IPS-20b (cell line): ENCODE data around the gene VSNL1.

ENCODE experiments used
- H3K27ac ChIP-seq: one replicate; pipeline ENCODE4 v1.5.1; 2013; ENCODE audit warnings: low read length
- H3K27me3 ChIP-seq: 2 replicates; pipeline ENCODE4 v1.6.1; 2013; ENCODE audit warnings: mild to moderate bottlenecking, low read length, inconsistent platforms; ENCODE audit not compliant: insufficient read depth
- H3K36me3 ChIP-seq: 2 replicates; pipeline ENCODE4 v1.6.1; 2013; ENCODE audit warnings: low read depth, mild to moderate bottlenecking, inconsistent platforms, low read length, moderate library complexity; ENCODE audit not compliant: insufficient read depth
- H3K4me1 ChIP-seq: 2 replicates; pipeline ENCODE4 v1.6.1; 2013; ENCODE audit warnings: mild to moderate bottlenecking, control low read depth, inconsistent platforms, low read length, moderate library complexity; ENCODE audit not compliant: insufficient read depth
- H3K4me3 ChIP-seq: 2 replicates; pipeline ENCODE4 v1.5.1; 2013; ENCODE audit warnings: mild to moderate bottlenecking, low read length, inconsistent platforms
- H3K9ac ChIP-seq: 2 replicates; pipeline ENCODE4 v1.6.1; 2013; ENCODE audit warnings: low read depth, mild to moderate bottlenecking, inconsistent platforms, low read length, moderate library complexity
- H3K9me3 ChIP-seq: 2 replicates; pipeline ENCODE4 v1.6.1; 2013; ENCODE audit warnings: mild to moderate bottlenecking, low read depth, low read length, inconsistent platforms; ENCODE audit not compliant: insufficient read depth

VSNL1 gene

DNA sequence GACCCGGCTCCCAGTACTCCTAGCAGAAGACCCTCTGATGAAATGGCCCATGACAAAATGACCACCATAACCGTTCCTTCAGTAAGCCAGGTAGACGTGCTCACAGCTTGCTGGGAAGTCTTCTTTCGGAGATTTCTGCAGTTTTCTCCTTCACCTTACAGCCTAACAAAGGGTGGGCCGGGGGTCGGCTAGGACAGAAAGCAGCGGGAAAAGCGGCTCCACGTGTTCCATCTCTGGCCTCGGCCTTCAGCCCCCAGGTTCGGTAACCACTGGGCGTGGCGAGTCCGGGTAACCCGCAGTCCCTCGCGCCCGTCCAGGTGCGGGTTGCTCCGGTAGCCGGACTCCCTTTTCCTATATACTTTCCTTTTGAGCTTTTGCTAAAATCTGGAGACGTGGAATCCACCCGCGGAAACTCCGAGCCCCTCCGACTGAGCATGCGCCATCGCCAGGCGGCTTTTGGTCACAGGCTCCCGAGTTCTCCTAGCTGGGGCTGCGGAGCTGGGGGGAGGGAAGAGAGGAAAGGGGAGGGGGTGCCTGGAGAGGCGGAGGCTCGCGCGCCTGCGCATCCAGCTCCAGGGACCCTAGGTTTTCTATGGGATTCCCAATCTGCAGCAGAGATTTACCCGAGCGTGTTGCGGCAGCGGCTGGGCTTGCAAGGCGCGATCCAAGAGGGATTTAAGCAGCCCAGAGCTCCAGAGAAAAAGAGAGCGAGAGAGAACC is at the start of gene VSNL1:
TSS of gene VSNL1 (plus strand) at position 604 of the 720 bp plus-strand sequence. CDS start 51,379 bp downstream, outside the sequence.
- peak within 1 kb of the TSS; percentile 12 for H3K27ac ChIP-seq
- peak within 1 kb of the TSS; percentile 88 for H3K9ac ChIP-seq

DNA sequence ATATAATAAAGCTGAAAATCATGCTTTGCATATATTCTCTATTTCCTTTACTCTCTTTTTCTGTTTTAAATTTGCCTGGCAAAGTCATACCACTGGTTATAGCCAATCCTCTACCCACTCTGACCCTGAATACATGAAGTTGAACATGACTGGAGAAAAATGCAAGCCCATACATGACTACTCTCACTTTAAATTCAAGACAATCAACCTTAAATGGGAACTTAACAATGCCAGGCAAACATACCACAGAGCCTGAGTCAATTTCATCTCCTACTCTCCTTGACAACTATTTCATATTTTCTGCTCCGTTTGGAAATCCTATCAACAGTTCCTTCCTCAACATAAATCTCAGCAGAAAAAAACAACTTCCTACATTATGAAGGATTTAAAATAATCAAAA is 44.9 kb upstream of the VSNL1 start:
- Histone ChIP-seq H3K4me1 (no peaks in the 10 kb centered on the region), H3K9ac (no peak overlapping the region), H3K27me3 (no peaks in the 10 kb centered on the region)

More for the DNA sequence above, at the start of gene VSNL1:
- peak within 1 kb of the TSS; percentile 95 for H3K4me3 ChIP-seq
- H3K36me3 ChIP-seq = no peaks in the 10 kb centered on the region
- H3K4me1 ChIP-seq = peaks cover 30% of the 10 kb centered on the region
- no peaks in the 10 kb centered on the region for H3K9me3 ChIP-seq
- peaks cover 56% of the 10 kb centered on the region for H3K27me3 ChIP-seq

DNA sequence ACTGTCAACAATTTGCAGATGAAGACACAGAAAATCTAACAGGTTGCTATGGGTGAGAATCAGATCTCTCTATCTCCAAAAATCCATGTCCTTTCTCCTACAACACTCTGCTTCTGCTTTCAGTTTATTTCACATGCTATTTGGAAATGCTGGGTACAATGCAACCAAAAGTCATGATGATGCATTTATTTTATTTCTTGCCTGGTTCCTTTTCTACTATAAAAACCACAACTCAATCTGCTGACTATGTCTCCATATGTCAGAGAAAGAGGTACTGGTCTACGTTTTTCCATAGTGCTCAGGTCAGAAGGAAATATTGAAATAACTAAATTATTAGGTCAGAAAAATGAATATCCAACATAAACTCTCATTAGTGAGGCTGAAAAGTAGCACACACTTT is 42.8 kb upstream of the VSNL1 start:
- Histone ChIP-seq H3K4me1 (no peaks in the 10 kb centered on the region), H3K27me3 (no peaks in the 10 kb centered on the region), H3K9ac (no peak overlapping the region), H3K27ac (no peak overlapping the region), H3K36me3 (no peaks in the 10 kb centered on the region), H3K9me3 (no peaks in the 10 kb centered on the region), H3K4me3 (no peak overlapping the region)

More for the DNA sequence above, 44.9 kb upstream of the VSNL1 start:
- Histone ChIP-seq H3K36me3 (no peaks in the 10 kb centered on the region), H3K9me3 (no peaks in the 10 kb centered on the region), H3K4me3 (no peak overlapping the region), H3K27ac (no peak overlapping the region)

DNA sequence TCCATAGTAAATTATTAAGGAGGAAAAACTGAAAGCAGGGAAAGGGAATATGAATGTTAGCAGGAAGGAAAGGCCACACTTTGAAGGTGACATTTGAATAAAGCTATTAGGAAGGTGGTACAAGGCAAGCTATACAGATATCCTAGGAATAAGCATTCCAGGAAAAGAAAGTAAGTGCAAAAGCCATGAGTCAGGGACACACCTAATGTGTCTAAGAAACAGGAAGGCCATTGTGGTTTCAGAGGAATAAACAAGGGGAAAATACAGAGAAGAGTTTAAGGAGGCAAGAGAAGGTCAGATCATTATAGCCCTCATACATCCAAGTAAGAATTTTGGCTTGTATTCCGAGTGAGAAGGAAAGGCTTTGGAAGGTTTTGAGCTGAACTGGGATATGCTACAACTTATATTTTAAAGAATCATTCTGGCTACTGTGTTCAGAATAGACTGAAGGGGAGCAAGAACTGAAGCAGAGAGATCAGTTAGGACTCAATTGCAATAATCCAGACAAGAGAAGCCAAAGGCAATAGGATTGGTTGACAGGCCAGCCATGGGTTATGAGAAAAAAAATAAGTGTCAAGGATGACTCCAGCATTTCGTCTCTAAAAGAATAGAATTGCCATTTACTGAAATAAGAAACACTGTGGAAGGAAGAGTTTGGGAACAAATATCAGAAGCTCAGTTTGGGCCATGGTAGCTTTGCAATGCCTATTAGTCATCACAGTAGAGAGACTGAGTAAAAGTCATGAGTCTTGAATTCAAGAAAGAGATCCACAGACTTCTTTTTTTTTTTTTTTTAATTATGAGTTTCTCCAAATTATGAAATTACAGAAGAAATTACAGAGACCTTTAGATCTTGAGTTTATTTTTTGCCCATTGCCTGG is 33.5 kb upstream of the VSNL1 start:
- Histone ChIP-seq H3K4me3 (no peak overlapping the region), H3K9ac (no peak overlapping the region), H3K36me3 (no peaks in the 10 kb centered on the region), H3K27me3 (no peaks in the 10 kb centered on the region), H3K27ac (no peak overlapping the region), H3K4me1 (peaks cover 5% of the 10 kb centered on the region), H3K9me3 (no peaks in the 10 kb centered on the region)

DNA sequence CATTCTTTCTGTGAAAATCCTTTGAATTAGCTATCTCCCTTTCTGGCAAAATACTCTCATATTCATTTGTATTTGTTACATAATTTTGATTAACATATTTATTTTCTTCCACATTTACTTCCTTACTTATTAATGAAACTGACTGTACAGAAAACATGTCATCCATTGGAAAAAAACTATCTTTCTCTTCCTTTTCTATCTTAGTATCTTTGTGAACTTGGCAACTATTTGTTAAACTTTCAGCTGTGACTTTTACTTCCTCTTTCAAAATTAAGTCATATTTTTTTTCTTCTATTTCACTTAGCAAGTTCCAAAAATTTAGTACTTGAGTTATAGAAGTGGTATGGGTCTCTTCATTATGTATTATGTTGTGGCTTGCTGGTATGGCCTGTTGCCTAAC is 24.8 kb upstream of the VSNL1 start:
- Histone ChIP-seq H3K9me3 (no peaks in the 10 kb centered on the region), H3K27me3 (peaks cover 3% of the 10 kb centered on the region; the same call in 1 of the 2 replicates), H3K4me1 (peaks cover 5% of the 10 kb centered on the region; the same call in 1 of the 2 replicates), H3K4me3 (no peak overlapping the region), H3K9ac (no peak overlapping the region), H3K36me3 (no peaks in the 10 kb centered on the region), H3K27ac (peak overlapping the region; percentile 18)

DNA sequence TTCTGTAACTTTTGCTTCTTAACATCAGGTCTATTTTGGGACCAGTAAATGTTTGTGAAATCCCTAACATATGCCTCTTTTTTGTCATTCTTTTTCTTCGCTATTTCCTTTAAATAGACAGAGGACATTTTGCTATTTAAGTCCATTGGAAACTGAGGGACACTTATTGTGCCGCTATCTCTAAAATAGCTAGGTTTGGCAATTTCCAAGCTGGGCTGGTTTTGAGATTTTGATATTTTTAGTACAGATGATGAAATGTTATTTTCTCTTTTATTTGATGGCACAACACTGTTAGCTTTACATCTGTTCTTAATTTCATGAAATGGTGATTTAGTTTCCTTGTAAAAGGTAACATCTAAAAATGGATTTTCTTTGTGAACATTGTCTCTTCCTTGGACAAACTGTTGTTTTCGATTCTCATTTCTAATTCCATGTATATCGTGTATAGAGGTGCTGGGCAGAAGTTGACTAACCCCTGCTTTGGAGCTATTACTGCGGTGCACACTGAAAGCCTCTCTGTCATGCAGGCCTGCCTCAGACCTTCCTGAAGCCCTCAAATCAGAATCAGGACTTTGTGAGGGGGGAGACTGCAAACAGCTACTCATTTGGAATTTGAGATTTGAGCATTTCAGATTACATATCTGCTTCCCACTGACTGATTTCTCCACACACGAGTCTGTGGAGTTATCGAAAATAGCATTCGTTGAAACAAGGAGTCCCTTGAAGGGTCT is 22.9 kb upstream of the VSNL1 start:
- Histone ChIP-seq H3K27me3 (peaks cover 3% of the 10 kb centered on the region; the same call in 1 of the 2 replicates), H3K36me3 (no peaks in the 10 kb centered on the region), H3K27ac (no peak overlapping the region), H3K4me1 (peaks cover 5% of the 10 kb centered on the region; the same call in 1 of the 2 replicates), H3K9ac (peak overlapping the region; percentile 70; the same call in 1 of the 2 replicates), H3K4me3 (peak overlapping the region; percentile 79), H3K9me3 (no peaks in the 10 kb centered on the region)

DNA sequence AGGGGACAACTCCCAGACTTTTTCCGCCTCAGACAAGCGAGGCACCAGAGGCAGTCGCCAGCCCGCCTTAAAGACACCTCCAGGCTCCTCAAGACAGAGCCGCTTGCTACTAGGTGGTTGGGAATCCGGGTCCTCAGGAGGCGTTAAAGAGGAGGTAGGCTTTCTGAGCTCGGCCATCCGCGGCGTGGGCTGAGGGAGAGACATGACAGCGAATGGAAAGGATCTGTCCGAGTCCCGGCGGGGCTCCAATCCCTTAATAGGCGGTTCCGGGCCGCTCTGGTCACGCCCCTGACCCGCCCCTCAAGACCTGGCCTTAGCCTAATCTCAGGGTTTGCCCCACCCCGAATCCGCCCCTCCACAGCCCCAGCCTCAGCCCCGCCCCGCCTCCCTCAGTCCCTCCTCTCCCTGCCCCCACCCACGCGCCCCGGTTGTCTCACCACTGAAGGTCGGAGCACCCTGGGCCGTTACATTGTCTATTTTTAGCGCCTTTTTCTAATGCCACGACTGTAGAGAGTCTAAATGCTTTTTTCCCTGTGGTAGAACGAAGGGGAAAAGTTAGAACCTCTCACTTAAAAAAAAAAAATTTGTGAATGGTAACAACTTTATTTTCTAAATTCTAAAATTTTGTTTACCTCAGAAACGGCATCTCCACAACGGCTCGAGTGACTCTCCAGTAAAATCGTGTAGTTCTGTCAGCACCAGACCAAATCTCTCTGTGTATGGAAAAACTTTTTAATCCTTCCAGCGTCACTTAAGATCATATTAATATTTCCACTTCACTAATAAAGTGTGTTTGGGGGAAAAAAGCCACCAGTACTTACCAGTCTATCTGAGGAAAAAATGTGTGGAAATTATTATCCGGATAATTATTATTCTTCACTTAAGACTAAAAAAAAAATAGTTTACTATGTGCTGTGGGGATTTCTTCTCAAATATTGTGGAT is 22.0 kb upstream of the VSNL1 start, which contains the start of gene RAD51AP2:
TSS of gene RAD51AP2 (minus strand) at position 229 of the 943 bp plus-strand sequence. CDS start at position 204, 25 bp downstream.
- Histone ChIP-seq H3K36me3 (no peaks in the 10 kb centered on the region), H3K4me1 (peaks cover 5% of the 10 kb centered on the region; the same call in 1 of the 2 replicates), H3K27ac (no peak within 1 kb of the TSS), H3K9ac (peak within 1 kb of the TSS; percentile 74; the same call in 1 of the 2 replicates), H3K4me3 (peak within 1 kb of the TSS; percentile 79), H3K9me3 (no peaks in the 10 kb centered on the region), H3K27me3 (peaks cover 3% of the 10 kb centered on the region; the same call in 1 of the 2 replicates)

DNA sequence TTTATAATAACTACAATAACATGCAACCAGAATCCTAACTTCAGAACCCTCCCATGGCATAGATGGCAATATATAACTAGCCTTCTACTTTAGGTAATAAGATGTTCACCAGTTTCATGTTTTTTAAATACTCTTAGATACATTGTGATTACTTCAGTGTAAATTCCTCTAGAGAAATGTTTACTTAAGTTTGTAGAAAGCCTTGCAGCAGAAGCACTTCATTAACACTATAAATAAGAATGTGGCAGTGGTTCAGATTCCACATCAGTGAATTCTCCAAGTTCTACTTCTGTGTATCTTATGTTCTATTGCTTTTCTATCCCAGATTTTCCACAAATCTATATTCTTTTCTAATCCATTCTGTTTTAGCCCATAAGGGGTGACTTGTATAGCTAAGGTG is 21.0 kb upstream of the VSNL1 start:
- Histone ChIP-seq H3K9ac (no peak overlapping the region), H3K9me3 (no peaks in the 10 kb centered on the region), H3K36me3 (no peaks in the 10 kb centered on the region), H3K27me3 (peaks cover 3% of the 10 kb centered on the region; the same call in 1 of the 2 replicates), H3K4me3 (no peak overlapping the region), H3K4me1 (peaks cover 5% of the 10 kb centered on the region; the same call in 1 of the 2 replicates), H3K27ac (no peak overlapping the region)

DNA sequence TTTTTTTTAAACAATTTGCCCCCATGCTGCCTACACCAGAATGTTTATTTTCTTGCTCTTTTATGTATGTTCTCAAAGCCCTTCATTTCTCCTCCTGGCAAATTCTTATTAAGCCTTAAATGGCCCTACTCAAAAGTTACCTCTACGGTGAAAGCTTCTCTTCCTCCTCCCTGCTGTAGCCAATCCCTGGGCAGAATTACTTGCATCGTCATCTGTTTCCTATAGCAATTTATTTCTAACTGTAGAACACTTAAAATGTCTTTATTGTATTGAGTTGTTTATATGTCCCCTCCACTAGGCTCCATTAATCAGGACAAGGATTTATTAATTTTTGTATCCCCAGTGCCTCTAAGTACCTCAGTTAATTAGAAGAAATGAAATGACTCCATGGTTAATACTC is 19.7 kb upstream of the VSNL1 start:
- Histone ChIP-seq H3K27me3 (peaks cover 3% of the 10 kb centered on the region; the same call in 1 of the 2 replicates), H3K27ac (no peak overlapping the region), H3K36me3 (no peaks in the 10 kb centered on the region), H3K4me3 (no peak overlapping the region), H3K4me1 (peaks cover 3% of the 10 kb centered on the region; the same call in 1 of the 2 replicates), H3K9me3 (no peaks in the 10 kb centered on the region), H3K9ac (no peak overlapping the region)

DNA sequence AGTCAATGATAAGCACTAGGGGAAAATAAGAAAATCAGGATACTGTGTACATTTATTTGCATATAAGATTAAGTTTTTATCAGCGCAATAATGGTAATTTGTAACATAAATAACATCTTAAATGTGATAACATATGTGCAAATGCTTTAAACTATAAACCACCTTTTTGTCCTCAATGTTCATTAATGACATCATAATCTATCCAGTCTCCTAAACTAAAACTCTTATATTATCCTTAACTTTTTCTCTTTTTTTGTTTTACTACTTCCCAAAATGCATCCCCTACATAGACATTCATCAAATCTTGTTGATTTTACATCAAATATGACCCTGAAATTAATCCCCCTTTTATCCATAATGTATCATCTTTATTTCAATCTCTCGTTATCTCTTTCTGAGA is 18.9 kb upstream of the VSNL1 start:
- H3K27me3 ChIP-seq = peaks cover 3% of the 10 kb centered on the region; the same call in 1 of the 2 replicates
- peaks cover 3% of the 10 kb centered on the region; the same call in 1 of the 2 replicates for H3K4me1 ChIP-seq
- H3K27ac ChIP-seq = no peak overlapping the region
- H3K9ac ChIP-seq = no peak overlapping the region
- no peaks in the 10 kb centered on the region for H3K36me3 ChIP-seq
- H3K4me3 ChIP-seq = no peak overlapping the region
- no peaks in the 10 kb centered on the region for H3K9me3 ChIP-seq
